G401 (cell line): ENCODE data around the gene BICDL2. TPM values are rescaled to one million over a fixed set of nuclear protein-coding genes. Genes with fewer than 3 reads are reported as not detected.

ENCODE experiments used
- DNase-seq: peaks from one replicate; pipeline ENCODE4 v3.0.0-alpha.2; 2015; ENCODE audit warnings: low spot score
- in situ Hi-C: cut with HindIII; loops from 2 replicates; pipeline ENCODE4 v1.10.0; 2016; ENCODE audit warnings: low sequenced_read_pairs, mixed read lengths
- total RNA-seq: library from RNA; depleted of rRNA; stranded (reverse); fragments of >200 nt; shearing (Covaris generic); gene quantifications from 2 replicates; pipeline ENCODE4 v1.2.3, GENCODE V29; 2014

Gene BICDL2
- total RNA-seq, 1 experiment from 2014 or later = 1.1 TPM

- in situ Hi-C loops = no loop called here
- DNase-seq = no peak
Measured at GRCh38 chr16:3001316-3001715, 35.4 kb downstream of the BICDL2 start.

- in situ Hi-C loops = no loop called here
- no peak for DNase-seq
Measured at GRCh38 chr16:3000540-3000939, 36.2 kb downstream of the BICDL2 start.

GRCh38 chr16:2999929-3000328, 36.8 kb downstream of the BICDL2 start:
- in situ Hi-C loops = no loop called here

GRCh38 chr16:2996298-2996697, 40.4 kb downstream of the BICDL2 start:
- in situ Hi-C loops = no loop called here
- no peak for DNase-seq

More at GRCh38 chr16:2999929-3000328, 36.8 kb downstream of the BICDL2 start:
- no peak for DNase-seq

- in situ Hi-C loops = no loop called here
- no peak for DNase-seq
Measured at GRCh38 chr16:2992383-2993081, 44.2 kb downstream of the BICDL2 start.

- no peak for DNase-seq
- in situ Hi-C loops = no loop called here
Measured at GRCh38 chr16:2991566-2992261, 45.0 kb downstream of the BICDL2 start.

- in situ Hi-C loops = no loop called here
- no peak for DNase-seq
Measured at GRCh38 chr16:2990891-2991290, 45.9 kb downstream of the BICDL2 start.

GRCh38 chr16:2988590-2989099, 48.1 kb downstream of the BICDL2 start:
- in situ Hi-C loops = no loop called here
- DNase-seq = no peak

- in situ Hi-C loops = no loop called here
- no peak for DNase-seq
Measured at GRCh38 chr16:2987833-2988232, 48.9 kb downstream of the BICDL2 start.

- in situ Hi-C loops = no loop called here
- no peak for DNase-seq
Measured at GRCh38 chr16:2987286-2987685, 49.5 kb downstream of the BICDL2 start.

- in situ Hi-C loops = no loop called here
- no peak for DNase-seq
Measured at GRCh38 chr16:2986623-2987188, 50.0 kb downstream of the BICDL2 start.

GRCh38 chr16:2985893-2986355, 50.8 kb downstream of the BICDL2 start:
- in situ Hi-C loops = no loop called here
- peak; percentile 96 for DNase-seq

- in situ Hi-C loops = no loop called here
- peak; percentile 35 for DNase-seq
Measured at GRCh38 chr16:2985462-2985861, 51.3 kb downstream of the BICDL2 start.

GRCh38 chr16:2983706-2984136, 53.0 kb downstream of the BICDL2 start:
- in situ Hi-C loops = no loop called here
- peak; percentile 77 for DNase-seq

- no peak for DNase-seq
- in situ Hi-C loops = no loop called here
Measured at GRCh38 chr16:2982402-2982801, 54.3 kb downstream of the BICDL2 start.

- in situ Hi-C loops = no loop called here
- DNase-seq = no peak
Measured at GRCh38 chr16:2981899-2982250, 54.9 kb downstream of the BICDL2 start.

- in situ Hi-C loops = no loop called here
- no peak for DNase-seq
Measured at GRCh38 chr16:2981177-2981898, 55.4 kb downstream of the BICDL2 start.

- in situ Hi-C loops = no loop called here
- DNase-seq = peak; percentile 83
Measured at GRCh38 chr16:2980227-2981176, 56.2 kb downstream of the BICDL2 start, which contains the start of gene PKMYT1. Gene PKMYT1 (minus strand): TSS chr16:2980446. CDS start chr16:2979657, 789 bp downstream.
